NOMO-1 (cell line): ENCODE data around the gene TNNT1.
A peak's percentile ranks its signal among the peaks of the same experiment; 100 is the strongest.
"Not testable (repeated sequence)": the region's sequence is repeated elsewhere in the genome, so short reads cannot be mapped to it uniquely, and the experiment has no call there.

Experiments
- DNase-seq, 2 experiments: peaks; one replicate each; lab custom pipeline; 2025; ENCODE audit not compliant: unreplicated experiment in 2 of 2; lab: John Stamatoyannopoulos, UW

TNNT1 gene

GRCh38 chr19:55149078-55150003 lies at the start of gene TNNT1:
TNNT1 (minus strand) TSS chr19:55149206; CDS start chr19:55147157, 2,049 bp downstream.
- no peak for DNase-seq

GRCh38 chr19:55198651-55199050 lies 49.6 kb upstream of the TNNT1 start:
- no peak for DNase-seq

- DNase-seq: no peak
Observed at GRCh38 chr19:55197528-55197927, 48.5 kb upstream of the TNNT1 start.

DNA sequence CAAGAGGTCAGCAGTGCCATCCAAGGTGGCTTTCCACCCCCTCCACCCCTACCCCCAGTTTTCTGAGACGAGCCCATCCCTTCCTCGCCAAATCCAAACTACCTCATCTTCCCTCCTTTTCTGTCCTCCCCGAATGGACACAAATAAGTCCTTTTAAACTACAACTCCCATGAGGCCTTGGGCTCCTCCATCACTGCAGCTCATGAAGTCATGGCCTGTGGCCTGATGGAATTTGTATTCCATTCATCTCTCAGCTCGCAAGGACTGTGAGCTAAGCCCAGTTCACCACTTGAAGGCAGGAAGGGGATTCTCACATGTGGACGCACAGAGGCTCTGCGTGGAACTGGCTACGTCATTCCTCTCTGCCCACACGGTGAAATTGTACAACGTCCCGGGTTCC lies 47.8 kb upstream of the TNNT1 start:
- DNase-seq: no peak

- peak in 1 of 2 experiments; percentile 12 for DNase-seq
Observed at GRCh38 chr19:55193481-55193880, 44.5 kb upstream of the TNNT1 start.

- no peak for DNase-seq
Observed at GRCh38 chr19:55189403-55189835, 40.4 kb upstream of the TNNT1 start.

- no peak for DNase-seq
Observed at GRCh38 chr19:55188625-55189024, 39.6 kb upstream of the TNNT1 start.

DNA sequence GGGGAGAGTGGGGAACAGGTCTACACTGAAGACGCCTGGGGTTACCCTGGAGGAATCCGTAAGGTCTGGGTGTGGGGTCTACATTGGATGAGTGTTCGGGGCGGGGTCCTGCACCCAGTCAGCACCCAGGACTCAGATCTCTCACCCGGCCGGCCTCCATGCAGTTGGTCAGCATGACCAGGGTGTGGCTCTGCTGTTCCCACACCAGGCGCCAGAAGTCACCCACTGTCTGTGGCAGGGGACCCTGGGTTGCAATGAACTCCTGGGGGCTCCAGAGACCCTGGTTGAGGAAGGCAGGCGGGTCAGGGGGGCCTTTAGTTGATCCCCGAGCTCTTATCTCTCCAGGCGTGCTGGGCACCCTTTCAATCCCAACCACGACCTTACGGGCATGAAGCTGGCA lies 37.1 kb upstream of the TNNT1 start:
- DNase-seq: no peak

DNA sequence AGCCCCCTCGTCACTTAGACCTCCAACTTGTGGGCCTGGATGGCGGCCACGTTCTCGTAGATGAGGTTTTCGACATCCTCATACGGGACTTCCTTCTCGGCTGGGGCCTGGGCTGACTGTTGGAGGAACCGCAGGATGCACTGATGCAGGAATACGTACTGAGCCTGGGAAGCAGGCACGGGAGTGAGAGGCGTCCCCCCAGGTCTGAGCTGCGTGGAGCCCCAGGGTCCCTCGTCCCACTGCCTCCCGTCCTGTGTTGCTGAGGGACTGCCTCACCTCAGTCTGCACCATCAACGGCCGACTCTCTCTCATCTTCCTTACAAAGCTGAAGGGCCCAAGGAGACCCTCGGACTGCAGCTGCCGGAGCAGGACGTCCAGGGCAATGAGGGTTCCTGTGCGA lies 32.7 kb upstream of the TNNT1 start:
- no peak for DNase-seq

DNA sequence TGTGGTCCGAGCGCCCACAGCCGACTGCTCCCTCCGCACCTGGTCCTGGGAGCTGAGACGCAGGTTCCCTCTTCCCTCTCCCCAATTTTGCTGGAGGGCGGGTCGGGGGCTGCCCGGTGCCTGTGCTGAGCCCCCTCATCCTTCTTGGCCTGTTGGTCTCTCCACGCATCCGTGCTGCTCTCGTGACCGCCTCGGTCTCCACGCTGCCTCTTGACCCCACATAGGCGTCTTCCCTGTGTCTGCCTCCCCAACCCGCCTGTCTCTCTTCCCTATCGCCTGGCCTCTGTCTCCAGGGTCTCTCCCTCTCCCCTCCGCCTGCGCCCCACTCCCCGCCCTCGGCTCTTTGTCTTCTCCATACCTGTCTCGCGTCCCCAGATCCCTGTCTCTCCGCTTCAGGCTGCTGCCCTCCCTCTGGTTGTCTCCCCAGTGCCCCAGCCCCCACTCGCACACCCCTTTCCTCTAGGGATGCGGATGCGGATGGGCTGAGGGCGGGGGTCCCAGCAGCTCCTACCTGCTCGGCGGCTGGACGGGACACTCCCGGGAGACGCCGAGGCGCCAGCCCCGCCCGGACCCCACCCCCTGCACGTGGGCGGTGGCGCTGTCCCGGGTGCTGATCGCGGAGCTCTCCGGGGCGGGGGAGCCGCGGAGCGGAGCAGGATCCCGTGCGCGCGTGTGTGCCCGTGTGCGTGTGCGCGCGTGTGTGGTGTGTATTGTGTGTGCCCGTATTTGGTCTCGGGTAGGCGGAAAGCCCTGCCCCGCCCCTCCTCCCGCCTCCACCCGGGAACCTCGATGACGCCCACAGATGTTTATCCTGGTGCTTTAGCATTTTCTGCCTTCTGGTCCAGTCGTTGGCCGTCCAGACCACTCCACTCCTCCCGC lies 30.8 kb upstream of the TNNT1 start, which contains the start of gene SYT5:
TSS of gene SYT5 (minus strand) at position 684 of the 879 bp plus-strand sequence. CDS start 1,248 bp downstream, outside the sequence.
- peak in 1 of 2 experiments; percentile 38 for DNase-seq

DNA sequence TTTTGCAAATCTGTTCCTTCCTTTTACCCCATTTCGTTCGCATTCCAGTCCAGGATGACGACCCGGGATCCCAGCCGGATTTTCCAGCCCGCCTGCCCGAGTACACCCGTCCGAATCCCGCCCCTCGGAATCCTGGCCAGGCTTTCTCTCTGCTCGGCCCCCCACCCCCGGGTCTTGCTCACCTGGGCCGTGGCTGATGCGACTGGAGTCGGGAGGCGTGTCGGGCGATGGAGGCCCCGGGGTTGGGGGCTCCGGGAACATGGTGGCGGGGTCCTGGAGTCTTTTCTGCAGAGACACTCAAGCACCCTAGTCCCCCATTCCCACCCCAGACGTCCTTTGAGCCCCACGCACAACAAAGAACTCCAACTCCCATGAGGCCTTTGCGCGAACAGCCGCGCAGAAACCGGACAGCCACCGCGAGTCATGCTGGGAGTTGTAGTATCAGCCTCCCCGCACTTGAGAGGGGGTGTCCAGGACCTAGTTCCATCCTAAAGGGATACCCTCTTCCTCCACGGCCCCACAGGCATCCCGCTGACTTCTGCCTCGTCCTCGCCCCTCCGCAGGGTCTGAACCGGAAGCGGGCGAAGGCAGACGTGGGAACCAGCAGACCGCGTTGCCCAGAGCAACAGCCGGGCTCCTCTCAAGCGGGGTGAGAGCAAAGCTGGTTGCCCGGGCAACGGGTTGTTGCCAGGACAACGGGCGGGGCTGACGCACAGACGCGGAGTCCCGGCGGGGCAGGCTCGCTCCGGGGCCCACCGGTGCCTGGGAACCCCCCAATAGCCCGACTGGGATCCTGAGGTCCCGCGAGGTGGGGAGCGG lies 30.0 kb upstream of the TNNT1 start:
- peak; percentile 33 to 48 for DNase-seq

GRCh38 chr19:55176076-55176475 lies 27.1 kb upstream of the TNNT1 start:
- DNase-seq: no peak

- no peak for DNase-seq
Observed at GRCh38 chr19:55175117-55175867, 26.3 kb upstream of the TNNT1 start.

GRCh38 chr19:55174425-55175116 lies 25.6 kb upstream of the TNNT1 start:
- no peak for DNase-seq

DNA sequence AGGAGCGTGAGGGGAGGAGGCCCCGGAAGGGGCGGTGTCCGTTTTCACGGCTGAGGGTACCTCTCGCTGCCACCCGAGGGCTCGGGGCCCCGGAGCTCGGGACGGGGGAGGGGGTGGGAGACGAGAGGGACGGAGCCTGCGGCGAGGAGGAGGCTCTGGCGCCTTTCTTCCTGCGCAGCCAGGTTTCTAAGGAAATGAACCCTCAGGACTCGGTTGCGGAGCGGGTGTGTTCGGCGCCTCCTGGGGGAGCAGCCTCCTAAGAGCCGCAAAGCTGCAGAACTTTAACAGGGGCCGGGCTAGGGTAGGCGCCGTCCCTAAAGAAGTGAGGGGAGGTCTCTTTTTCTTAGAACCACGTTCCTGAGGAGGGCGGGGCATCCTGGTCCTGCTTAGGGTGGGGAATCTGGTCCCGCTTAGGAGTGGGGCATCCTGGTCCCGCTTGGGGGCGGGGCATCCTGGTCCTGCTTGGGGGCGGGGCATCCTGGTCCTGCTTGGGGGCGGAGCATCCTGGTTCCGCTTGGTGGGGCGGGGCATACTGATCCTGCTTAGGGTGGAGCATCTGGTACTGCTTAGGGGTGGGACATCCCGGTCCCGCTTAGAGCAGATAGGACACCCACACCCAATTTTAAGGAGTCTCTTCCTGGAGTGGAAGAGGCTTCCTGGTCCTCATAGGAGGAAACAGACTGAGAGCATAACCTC lies 24.9 kb upstream of the TNNT1 start:
- peak in 1 of 2 experiments; percentile 23 for DNase-seq

GRCh38 chr19:55173186-55173713 lies 24.2 kb upstream of the TNNT1 start:
- DNase-seq: no peak

GRCh38 chr19:55172741-55173140 lies 23.7 kb upstream of the TNNT1 start:
- DNase-seq: no peak

DNA sequence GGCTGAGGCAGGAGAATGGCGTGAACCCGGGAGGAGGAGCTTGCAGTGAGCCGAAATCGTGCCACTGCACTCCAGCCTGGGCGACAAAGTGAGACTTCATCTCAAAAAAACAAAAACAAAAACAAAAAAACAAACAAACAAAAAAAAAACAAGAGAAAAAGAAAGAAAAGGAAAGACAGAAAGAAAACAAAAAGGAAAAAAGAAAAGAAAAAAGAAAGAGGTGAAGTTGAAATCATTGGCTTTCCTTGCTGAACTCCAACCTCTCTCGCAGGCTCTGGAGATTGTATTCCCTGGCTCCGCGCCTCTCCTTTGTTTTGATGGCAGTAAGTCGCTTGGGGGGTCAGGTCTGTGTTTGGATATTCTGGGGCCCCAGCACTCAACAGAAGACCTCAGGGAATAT lies 23.3 kb upstream of the TNNT1 start:
- DNase-seq: not testable (repeated sequence)
